GM18858 (cell line): Measurements from ENCODE around the gene SFSWAP.
"Not testable (repeated sequence)": the region's sequence is repeated elsewhere in the genome, so short reads cannot be mapped to it uniquely, and the experiment has no call there.

Experiments
- ATAC-seq: cut with Tn5 transposase; IDR thresholded peaks from one replicate; pipeline ENCODE4 v1.9.1; 2021; ENCODE audit not compliant: unreplicated experiment

SFSWAP gene

GRCh38 chr12:131701705-131702572, 9.0 kb upstream of the SFSWAP start:
- no peak for ATAC-seq

- ATAC-seq: no peak
Measured at GRCh38 chr12:131702573-131702877, 8.4 kb upstream of the SFSWAP start.

- no peak for ATAC-seq
Measured at GRCh38 chr12:131703161-131703560, 7.7 kb upstream of the SFSWAP start.

GRCh38 chr12:131704509-131704908, 6.4 kb upstream of the SFSWAP start:
- ATAC-seq: no peak

GRCh38 chr12:131706709-131707108, 4.2 kb upstream of the SFSWAP start:
- not testable (repeated sequence) for ATAC-seq

GRCh38 chr12:131709226-131709625, 1.7 kb upstream of the SFSWAP start:
- no peak for ATAC-seq

GRCh38 chr12:131711551-131712205, 788 bp downstream of the SFSWAP start:
- no peak for ATAC-seq

GRCh38 chr12:131713349-131713748, 2.5 kb downstream of the SFSWAP start:
- no peak for ATAC-seq

- ATAC-seq: no peak
Measured at GRCh38 chr12:131714759-131715158, 3.9 kb downstream of the SFSWAP start.

- ATAC-seq: no peak
Measured at GRCh38 chr12:131716282-131716681, 5.4 kb downstream of the SFSWAP start.

- no peak for ATAC-seq
Measured at GRCh38 chr12:131720241-131720640, 9.4 kb downstream of the SFSWAP start.

GRCh38 chr12:131720921-131721320, 10.0 kb downstream of the SFSWAP start:
- no peak for ATAC-seq

GRCh38 chr12:131721548-131721947, 10.7 kb downstream of the SFSWAP start:
- no peak for ATAC-seq

- ATAC-seq: no peak
Measured at GRCh38 chr12:131723532-131723931, 12.6 kb downstream of the SFSWAP start.

GRCh38 chr12:131724534-131724933, 13.6 kb downstream of the SFSWAP start:
- no peak for ATAC-seq

- ATAC-seq: no peak
Measured at GRCh38 chr12:131725503-131725902, 14.6 kb downstream of the SFSWAP start.

- ATAC-seq: no peak
Measured at GRCh38 chr12:131728720-131729119, 17.8 kb downstream of the SFSWAP start.

GRCh38 chr12:131729254-131729955, 18.5 kb downstream of the SFSWAP start:
- ATAC-seq: no peak

GRCh38 chr12:131732996-131733615, 22.2 kb downstream of the SFSWAP start:
- no peak for ATAC-seq

- no peak for ATAC-seq
Measured at GRCh38 chr12:131733874-131734273, 23.0 kb downstream of the SFSWAP start.

- no peak for ATAC-seq
Measured at GRCh38 chr12:131734336-131735152, 23.7 kb downstream of the SFSWAP start.
